Trophoblast cell (in vitro differentiated cells and primary cell): ENCODE data around the gene ATP8A2.

Source experiments
- DNase-seq, 2 donors: peaks; one replicate each; pipeline ENCODE4 v3.0.0-alpha.2; 2016
- H2AFZ ChIP-seq: 2 replicates; pipeline ENCODE4 v1.6.1; 2013; ENCODE audit warnings: low read length, moderate library complexity, mild to moderate bottlenecking; ENCODE audit not compliant: insufficient read depth, poor library complexity
- H2AK5ac ChIP-seq: 2 replicates; pipeline ENCODE4 v1.6.1; 2013; ENCODE audit warnings: mild to moderate bottlenecking, low read length
- H2BK120ac ChIP-seq: 2 replicates; pipeline ENCODE4 v1.6.1; 2013; ENCODE audit warnings: low read length, mild to moderate bottlenecking, moderate library complexity; ENCODE audit not compliant: insufficient read depth, poor library complexity
- H2BK12ac ChIP-seq: 2 replicates; pipeline ENCODE4 v1.6.1; 2013; ENCODE audit warnings: mild to moderate bottlenecking, low read length, moderate library complexity
- H2BK5ac ChIP-seq: 2 replicates; pipeline ENCODE4 v1.6.1; 2013; ENCODE audit warnings: low read length, low read depth, moderate library complexity, mild to moderate bottlenecking; ENCODE audit not compliant: poor library complexity
- H3K14ac ChIP-seq: 2 replicates; pipeline ENCODE4 v1.6.1; 2013; ENCODE audit warnings: mild to moderate bottlenecking, low read length
- H3K18ac ChIP-seq: 2 replicates; pipeline ENCODE4 v1.6.1; 2013; ENCODE audit warnings: mild to moderate bottlenecking, low read length
- H3K23ac ChIP-seq: 2 replicates; pipeline ENCODE4 v1.6.1; 2013; ENCODE audit warnings: low read length
- H3K27ac ChIP-seq: 2 replicates; pipeline ENCODE4 v1.5.1; 2013; ENCODE audit warnings: low read depth, mild to moderate bottlenecking, inconsistent platforms, low read length, moderate library complexity
- H3K27me3 ChIP-seq: 2 replicates; pipeline ENCODE4 v1.6.1; 2013; ENCODE audit warnings: inconsistent platforms, mild to moderate bottlenecking, low read length, moderate library complexity; ENCODE audit not compliant: insufficient read depth
- H3K36me3 ChIP-seq, 2 experiments: 1 replicate in 1 of 2; 2 replicates in 1 of 2; pipeline ENCODE4 v1.6.1; 2013; ENCODE audit warnings: low read length in 2 of 2, mild to moderate bottlenecking in 2 of 2, moderate library complexity in 1 of 2; ENCODE audit not compliant: insufficient read depth in 2 of 2, control insufficient read depth in 1 of 2
- H3K4ac ChIP-seq: 2 replicates; pipeline ENCODE4 v1.6.1; 2013; ENCODE audit warnings: low read depth, mild to moderate bottlenecking, low read length, moderate library complexity
- H3K4me1 ChIP-seq, 2 experiments: 1 replicate in 1 of 2; 2 replicates in 1 of 2; pipeline ENCODE4 v1.6.1; 2013; ENCODE audit warnings: low read length in 2 of 2, mild to moderate bottlenecking in 2 of 2, moderate library complexity in 1 of 2; ENCODE audit not compliant: insufficient read depth in 2 of 2, control insufficient read depth in 1 of 2
- H3K4me2 ChIP-seq: 2 replicates; pipeline ENCODE4 v1.6.1; 2013; ENCODE audit warnings: inconsistent platforms, mild to moderate bottlenecking, low read length, moderate library complexity
- H3K4me3 ChIP-seq: 2 replicates; pipeline ENCODE4 v1.5.1; 2013; ENCODE audit warnings: mild to moderate bottlenecking, low read depth, low read length, inconsistent platforms
- H3K79me1 ChIP-seq: one replicate; pipeline ENCODE4 v1.6.1; 2013; ENCODE audit warnings: low read length
- H3K79me2 ChIP-seq: 2 replicates; pipeline ENCODE4 v1.6.1; 2013; ENCODE audit warnings: low read length, mild to moderate bottlenecking; ENCODE audit not compliant: control insufficient read depth, insufficient read depth, poor library complexity
- H3K9ac ChIP-seq: 2 replicates; pipeline ENCODE4 v1.6.1; 2013; ENCODE audit warnings: mild to moderate bottlenecking, low read length
- H3K9me3 ChIP-seq: 2 replicates; pipeline ENCODE4 v1.6.1; 2013; ENCODE audit warnings: low read depth, mild to moderate bottlenecking, control low read depth, inconsistent platforms, low read length; ENCODE audit not compliant: insufficient read depth
- H4K12ac ChIP-seq: 2 replicates; pipeline ENCODE4 v1.6.1; 2013; ENCODE audit warnings: low read depth, mild to moderate bottlenecking, low read length, moderate library complexity
- H4K8ac ChIP-seq: 2 replicates; pipeline ENCODE4 v1.6.1; 2013; ENCODE audit warnings: low read depth, mild to moderate bottlenecking, low read length, moderate library complexity
- H4K91ac ChIP-seq: one replicate; pipeline ENCODE4 v1.6.1; 2013; ENCODE audit warnings: low read depth, mild to moderate bottlenecking, low read length, moderate library complexity
- WGBS: extraction: QIAGEN DNeasy Blood & Tissue Kit; methylation state at CpG from one replicate; pipeline ENCODE4 v1.1.7; 2013; ENCODE audit warnings: missing lambda C conversion rate; ENCODE audit not compliant: insufficient read length, insufficient coverage; ENCODE audit errors: extremely low coverage; 5-methylcytosine and 5-hydroxymethylcytosine counted together

ATP8A2 gene

DNA sequence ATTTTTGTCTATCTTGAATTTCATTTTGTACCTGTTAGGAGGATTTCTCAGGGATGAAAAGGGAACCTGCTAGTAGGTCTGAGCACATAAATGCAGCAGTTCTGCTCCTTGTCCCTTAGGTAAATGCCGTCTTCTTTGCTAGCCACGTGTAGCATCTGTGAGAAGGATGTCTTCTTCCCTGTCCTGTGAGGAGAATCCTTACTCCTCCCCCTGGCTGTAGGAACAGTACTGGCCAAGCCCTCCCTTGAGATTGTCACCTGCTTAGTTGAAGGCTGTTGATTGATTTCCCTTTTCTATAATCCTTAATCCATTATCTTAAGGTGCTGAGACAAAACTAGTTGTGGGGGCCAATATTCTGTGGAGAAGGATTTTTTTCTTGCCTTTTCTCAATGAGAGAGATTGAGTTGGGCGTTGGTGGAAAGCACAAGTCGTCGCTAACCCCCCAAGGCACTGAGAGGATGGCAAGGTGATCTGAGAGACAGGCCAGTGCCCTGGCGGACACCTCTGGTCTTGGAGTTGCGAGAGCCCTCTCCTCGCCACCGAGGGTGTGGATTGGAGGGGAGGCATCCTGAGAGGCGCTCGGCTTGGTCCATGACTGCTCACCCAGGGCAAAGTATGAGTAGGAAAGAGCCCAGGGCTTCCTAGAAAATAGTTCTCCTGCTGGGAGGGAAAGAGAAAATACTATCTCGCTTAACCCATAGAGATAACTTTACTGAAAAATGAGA, 216.7 kb downstream of the ATP8A2 start:
- no peak overlapping the region for H3K4me3 ChIP-seq
- WGBS, result no CpG with 5 or more reads among the region's 12 CpGs
- H4K8ac ChIP-seq, result no peak overlapping the region

DNA sequence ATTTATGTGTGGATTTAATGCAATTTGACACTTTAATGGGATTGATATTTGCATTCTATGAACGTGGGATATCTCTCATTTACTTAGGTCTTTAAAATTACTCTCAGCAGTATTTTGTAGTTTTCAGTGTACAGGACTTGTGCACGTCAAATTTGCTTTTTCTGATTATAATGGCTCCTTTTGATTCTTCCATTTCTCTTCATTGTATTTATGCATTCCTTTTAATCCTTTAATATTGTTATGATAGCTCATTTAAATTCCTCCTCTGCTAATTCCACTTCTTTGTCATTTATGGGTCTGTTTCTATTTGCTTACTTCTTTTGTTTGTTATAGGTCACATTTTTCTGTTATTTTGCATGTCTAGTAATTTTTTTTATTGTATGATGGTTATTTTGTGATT, 226.6 kb downstream of the ATP8A2 start:
- WGBS, result no CpG with 5 or more reads among the region's 2 CpGs
- Histone ChIP-seq H3K4ac (no peak overlapping the region), H3K9ac (no peak overlapping the region), H3K79me2 (no peaks in the 10 kb centered on the region), H3K27ac (no peak overlapping the region), H2AK5ac (no peak overlapping the region), H3K4me3 (no peak overlapping the region), H2BK12ac (no peak overlapping the region), H2BK5ac (no peak overlapping the region), H3K4me1 (no peaks in the 10 kb centered on the region), H3K23ac (no peak overlapping the region), H3K79me1 (no peaks in the 10 kb centered on the region), H3K27me3 (no peaks in the 10 kb centered on the region), H3K9me3 (peaks cover 2% of the 10 kb centered on the region), H4K12ac (no peak overlapping the region), H2BK120ac (no peak overlapping the region), H3K36me3 (no peaks in the 10 kb centered on the region), H3K14ac (no peak overlapping the region), H4K8ac (no peak overlapping the region), H2AFZ (no peak overlapping the region), H3K18ac (no peak overlapping the region), H4K91ac (no peak overlapping the region), H3K4me2 (no peak overlapping the region)
- DNase-seq, result no peak

More for the DNA sequence above, 216.7 kb downstream of the ATP8A2 start:
- Histone ChIP-seq H3K27ac (no peak overlapping the region), H3K79me1 (no peaks in the 10 kb centered on the region), H3K36me3 (no peaks in the 10 kb centered on the region), H3K4me2 (no peak overlapping the region), H3K27me3 (no peaks in the 10 kb centered on the region), H2BK12ac (no peak overlapping the region), H3K9ac (no peak overlapping the region), H3K23ac (no peak overlapping the region), H3K9me3 (no peaks in the 10 kb centered on the region), H2BK120ac (no peak overlapping the region), H4K12ac (no peak overlapping the region), H2BK5ac (no peak overlapping the region), H3K18ac (no peak overlapping the region), H3K14ac (no peak overlapping the region), H3K4me1 (no peaks in the 10 kb centered on the region), H4K91ac (no peak overlapping the region), H3K4ac (no peak overlapping the region), H2AK5ac (no peak overlapping the region), H2AFZ (no peak overlapping the region), H3K79me2 (no peaks in the 10 kb centered on the region)
- no peak for DNase-seq

DNA sequence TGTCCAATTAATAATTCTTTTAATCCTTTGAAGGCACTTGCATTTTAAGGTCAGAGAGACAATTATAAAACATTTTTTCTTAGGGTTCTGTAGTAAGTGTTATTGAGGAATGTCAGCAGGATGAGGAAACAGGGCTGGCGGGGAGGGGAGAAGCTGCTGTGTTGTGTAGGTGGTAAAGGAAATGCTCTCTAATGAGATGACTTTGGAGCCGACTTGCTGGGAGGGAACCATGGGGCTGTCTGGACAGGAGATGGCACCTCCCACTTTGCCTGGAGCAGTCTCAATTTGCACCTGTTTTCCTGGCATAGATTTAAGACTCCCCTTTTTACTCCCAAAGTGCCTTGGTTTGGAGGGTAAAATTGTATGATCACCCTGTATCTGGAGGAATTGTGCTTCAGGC, 230.4 kb downstream of the ATP8A2 start:
- Histone ChIP-seq H4K8ac (no peak overlapping the region), H3K4ac (no peak overlapping the region), H3K27ac (no peak overlapping the region), H2AK5ac (no peak overlapping the region), H2AFZ (no peak overlapping the region), H2BK12ac (no peak overlapping the region), H3K79me1 (no peaks in the 10 kb centered on the region), H3K79me2 (no peaks in the 10 kb centered on the region), H4K91ac (no peak overlapping the region), H3K23ac (no peak overlapping the region), H2BK120ac (no peak overlapping the region), H2BK5ac (no peak overlapping the region), H3K4me2 (no peak overlapping the region), H3K27me3 (no peaks in the 10 kb centered on the region), H4K12ac (no peak overlapping the region), H3K4me1 (no peaks in the 10 kb centered on the region), H3K36me3 (no peaks in the 10 kb centered on the region), H3K9me3 (peaks cover 2% of the 10 kb centered on the region), H3K4me3 (no peak overlapping the region), H3K18ac (no peak overlapping the region), H3K9ac (no peak overlapping the region), H3K14ac (no peak overlapping the region)
- no CpG with 5 or more reads among the region's 2 CpGs for WGBS
- no peak for DNase-seq

DNA sequence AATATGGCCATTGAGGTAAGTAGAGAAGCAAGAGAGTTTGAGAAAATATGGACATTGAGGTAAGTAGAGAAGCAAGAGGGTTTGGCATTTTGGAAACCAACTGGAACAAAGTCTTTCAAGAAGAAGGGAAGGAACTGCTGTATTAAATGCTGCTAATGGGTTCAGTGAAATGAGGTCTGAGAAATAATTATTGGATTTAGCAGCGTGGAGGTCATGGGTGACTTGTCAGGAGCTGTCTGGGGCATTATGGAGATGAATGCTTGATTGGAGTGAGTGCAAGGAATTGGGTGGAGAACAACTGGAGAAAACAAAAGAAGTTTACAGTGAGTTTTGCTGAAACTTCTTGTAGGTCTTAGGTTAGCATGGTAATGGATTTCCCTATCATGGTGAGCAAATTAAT, 232.3 kb downstream of the ATP8A2 start:
- H3K27ac ChIP-seq, result no peak overlapping the region
- H2AK5ac ChIP-seq, result no peak overlapping the region
- H4K91ac ChIP-seq, result no peak overlapping the region
- no peak overlapping the region for H4K12ac ChIP-seq
- no peak overlapping the region for H2BK5ac ChIP-seq
- no peak for DNase-seq
- H3K79me2 ChIP-seq, result no peaks in the 10 kb centered on the region
- H2BK12ac ChIP-seq, result no peak overlapping the region
- H3K23ac ChIP-seq, result no peak overlapping the region
- H2AFZ ChIP-seq, result no peak overlapping the region
- H3K79me1 ChIP-seq, result no peaks in the 10 kb centered on the region
- no peak overlapping the region for H2BK120ac ChIP-seq
- no peak overlapping the region for H3K4me3 ChIP-seq
- H3K4ac ChIP-seq, result no peak overlapping the region
- no peak overlapping the region for H3K9ac ChIP-seq
- no peaks in the 10 kb centered on the region for H3K36me3 ChIP-seq
- no CpG with 5 or more reads among the region's 1 CpG for WGBS
- H4K8ac ChIP-seq, result no peak overlapping the region
- no peak overlapping the region for H3K14ac ChIP-seq
- no peaks in the 10 kb centered on the region for H3K4me1 ChIP-seq
- H3K27me3 ChIP-seq, result no peaks in the 10 kb centered on the region
- no peak overlapping the region for H3K18ac ChIP-seq
- no peaks in the 10 kb centered on the region for H3K9me3 ChIP-seq
- H3K4me2 ChIP-seq, result no peak overlapping the region
